ENCODE measurements around the gene NYAP2. TPM values are rescaled to one million over a fixed set of nuclear protein-coding genes. Genes with fewer than 3 reads are reported as not detected.

Gene NYAP2
- polyA plus RNA-seq, 3 donors = not detected

DNA sequence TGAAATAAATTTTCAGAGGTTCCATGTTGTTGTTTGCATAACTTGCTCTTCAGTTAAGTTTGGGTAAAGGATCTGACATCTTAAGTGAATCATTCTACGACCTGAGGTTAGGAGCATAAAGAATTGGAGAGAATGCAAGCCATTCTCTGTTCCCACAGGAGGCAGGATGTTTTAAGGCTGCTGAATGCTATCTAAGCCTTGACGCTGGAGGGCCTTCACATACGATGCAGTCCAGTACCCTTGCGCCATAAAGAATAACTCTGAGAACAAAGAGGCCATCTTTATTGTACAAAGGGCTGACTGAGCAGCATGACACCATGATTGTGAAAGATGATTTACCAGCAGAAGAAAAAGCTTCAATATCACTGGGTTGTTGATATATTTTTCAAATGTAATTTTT lies 198.4 kb downstream of the NYAP2 start:
- H3K9ac ChIP-seq (ENCODE audit: insufficient read depth, low read length, poor library complexity, severe bottlenecking) = no peak overlapping the region
- no peak overlapping the region for H3K27ac ChIP-seq (ENCODE audit: low read depth in 1 of 2, low read length in 2 of 2)
- H3K79me2 ChIP-seq (ENCODE audit: insufficient read depth, low read length) = no peaks in the 10 kb centered on the region
- Mint-ChIP-seq H3K9me3 (peaks cover 0 to 7% (median 3%) of the 10 kb centered on the region in 7 donors), H3K4me3 (no peak overlapping the region), H3K27me3 (ENCODE audit: low read depth in 3 of 3) (peaks cover 0 to 3% (median 0%) of the 10 kb centered on the region in 3 donors), H3K36me3 (no peaks in the 10 kb centered on the region), H3K4me1 (no peaks in the 10 kb centered on the region), H3K27ac (no peak overlapping the region)
- no peak overlapping the region for H2AFZ ChIP-seq (ENCODE audit: insufficient read depth, low read depth, low read length, poor library complexity, severe bottlenecking)
- H3K9me3 ChIP-seq (replicated peaks in 1 of 2; ENCODE audit: control insufficient read depth in 1 of 2, insufficient read depth in 1 of 2, low read length in 2 of 2) = no peaks in the 10 kb centered on the region
- no peaks in the 10 kb centered on the region for H3K36me3 ChIP-seq (replicated peaks in 1 of 2; ENCODE audit: control insufficient read depth in 1 of 2, insufficient read depth in 2 of 2, low read length in 2 of 2)
- intact Hi-C loops (cut with micrococcal nuclease) = no loop called here
- TF ChIP-seq CTCF (IDR thresholded peaks at IDR 0.05) = no peak
- no peak overlapping the region for H3K4me3 ChIP-seq (replicated peaks in 1 of 3; ENCODE audit: low read depth in 2 of 3, low read length in 3 of 3)
- H3K27me3 ChIP-seq (ENCODE audit: control insufficient read depth in 2 of 2, insufficient read depth in 2 of 2, low read length in 2 of 2) = no peaks in the 10 kb centered on the region
- H3K4me2 ChIP-seq (replicated peaks; ENCODE audit: extremely low read depth, low read length, poor library complexity, severe bottlenecking) = no peak overlapping the region
- H3K4me1 ChIP-seq (ENCODE audit: control insufficient read depth in 1 of 2, insufficient read depth in 2 of 2, low read length in 2 of 2) = no peaks in the 10 kb centered on the region
- 84% methylated on average over 4 of the region's 4 CpGs for WGBS (ENCODE audit: insufficient coverage)
- no peaks in the 10 kb centered on the region for H4K20me1 ChIP-seq (ENCODE audit: insufficient read depth, low read length)
- DNase-seq = no peak

- no peaks in the 10 kb centered on the region for H3K36me3 Mint-ChIP-seq
- no peaks in the 10 kb centered on the region for H4K20me1 ChIP-seq (ENCODE audit: insufficient read depth, low read length)
- no peak overlapping the region for H3K4me3 ChIP-seq (replicated peaks in 1 of 3; ENCODE audit: low read depth in 2 of 3, low read length in 3 of 3)
- intact Hi-C loops (cut with micrococcal nuclease) = no loop called here
- no peaks in the 10 kb centered on the region for H3K36me3 ChIP-seq (replicated peaks in 1 of 2; ENCODE audit: control insufficient read depth in 1 of 2, insufficient read depth in 2 of 2, low read length in 2 of 2)
- H3K4me1 ChIP-seq (ENCODE audit: control insufficient read depth in 1 of 2, insufficient read depth in 2 of 2, low read length in 2 of 2) = no peaks in the 10 kb centered on the region
- DNase-seq = no peak
- H3K9me3 ChIP-seq (replicated peaks in 1 of 2; ENCODE audit: control insufficient read depth in 1 of 2, insufficient read depth in 1 of 2, low read length in 2 of 2) = no peaks in the 10 kb centered on the region
- no peak for TF ChIP-seq CTCF (IDR thresholded peaks at IDR 0.05)
- no peak overlapping the region for H3K4me3 Mint-ChIP-seq
- H3K9me3 Mint-ChIP-seq = peaks cover 0 to 7% (median 3%) of the 10 kb centered on the region in 7 donors
- H2AFZ ChIP-seq (ENCODE audit: insufficient read depth, low read depth, low read length, poor library complexity, severe bottlenecking) = no peak overlapping the region
- H3K9ac ChIP-seq (ENCODE audit: insufficient read depth, low read length, poor library complexity, severe bottlenecking) = no peak overlapping the region
- no peaks in the 10 kb centered on the region for H3K4me1 Mint-ChIP-seq
- no peak overlapping the region for H3K27ac Mint-ChIP-seq
- H3K27ac ChIP-seq (ENCODE audit: low read depth in 1 of 2, low read length in 2 of 2) = no peak overlapping the region
- no peaks in the 10 kb centered on the region for H3K27me3 ChIP-seq (ENCODE audit: control insufficient read depth in 2 of 2, insufficient read depth in 2 of 2, low read length in 2 of 2)
- H3K27me3 Mint-ChIP-seq (ENCODE audit: low read depth in 3 of 3) = peaks cover 0 to 3% (median 0%) of the 10 kb centered on the region in 3 donors
- H3K4me2 ChIP-seq (replicated peaks; ENCODE audit: extremely low read depth, low read length, poor library complexity, severe bottlenecking) = no peak overlapping the region
- no peaks in the 10 kb centered on the region for H3K79me2 ChIP-seq (ENCODE audit: insufficient read depth, low read length)
Measured at GRCh38 chr2:225598426-225598825, 198.9 kb downstream of the NYAP2 start.
